GM06990 (cell line): ENCODE results near the gene RNF103.
"Not testable (repeated sequence)": the region's sequence is repeated elsewhere in the genome, so short reads cannot be mapped to it uniquely, and the experiment has no call there.

Experiments
- DNase-seq: peaks from one replicate; pipeline ENCODE4 v3.0.0-alpha.2; 2011; ENCODE audit not compliant: insufficient read length; ENCODE audit errors: extremely low read depth
- H3K27me3 ChIP-seq: replicated peaks from 2 replicates; pipeline ENCODE4 v1.6.0; 2011; ENCODE audit warnings: low read length; ENCODE audit not compliant: control insufficient read depth, insufficient read depth
- H3K36me3 ChIP-seq: 2 replicates; pipeline ENCODE4 v1.5.1; 2011; ENCODE audit warnings: low read length; ENCODE audit not compliant: control insufficient read depth, insufficient read depth
- H3K4me3 ChIP-seq: replicated peaks from 2 replicates; pipeline ENCODE4 v1.5.1; 2011; ENCODE audit warnings: low read depth, mild to moderate bottlenecking, control low read depth, low read length
- CTCF ChIP-seq: IDR thresholded peaks from 2 replicates; pipeline ENCODE4 v1.5.1; 2011; ENCODE audit warnings: low read length, control low read depth, mild to moderate bottlenecking, inconsistent platforms; ENCODE audit not compliant: insufficient read depth, poor library complexity, severe bottlenecking

Gene RNF103, protein sequence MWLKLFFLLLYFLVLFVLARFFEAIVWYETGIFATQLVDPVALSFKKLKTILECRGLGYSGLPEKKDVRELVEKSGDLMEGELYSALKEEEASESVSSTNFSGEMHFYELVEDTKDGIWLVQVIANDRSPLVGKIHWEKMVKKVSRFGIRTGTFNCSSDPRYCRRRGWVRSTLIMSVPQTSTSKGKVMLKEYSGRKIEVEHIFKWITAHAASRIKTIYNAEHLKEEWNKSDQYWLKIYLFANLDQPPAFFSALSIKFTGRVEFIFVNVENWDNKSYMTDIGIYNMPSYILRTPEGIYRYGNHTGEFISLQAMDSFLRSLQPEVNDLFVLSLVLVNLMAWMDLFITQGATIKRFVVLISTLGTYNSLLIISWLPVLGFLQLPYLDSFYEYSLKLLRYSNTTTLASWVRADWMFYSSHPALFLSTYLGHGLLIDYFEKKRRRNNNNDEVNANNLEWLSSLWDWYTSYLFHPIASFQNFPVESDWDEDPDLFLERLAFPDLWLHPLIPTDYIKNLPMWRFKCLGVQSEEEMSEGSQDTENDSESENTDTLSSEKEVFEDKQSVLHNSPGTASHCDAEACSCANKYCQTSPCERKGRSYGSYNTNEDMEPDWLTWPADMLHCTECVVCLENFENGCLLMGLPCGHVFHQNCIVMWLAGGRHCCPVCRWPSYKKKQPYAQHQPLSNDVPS

DNA sequence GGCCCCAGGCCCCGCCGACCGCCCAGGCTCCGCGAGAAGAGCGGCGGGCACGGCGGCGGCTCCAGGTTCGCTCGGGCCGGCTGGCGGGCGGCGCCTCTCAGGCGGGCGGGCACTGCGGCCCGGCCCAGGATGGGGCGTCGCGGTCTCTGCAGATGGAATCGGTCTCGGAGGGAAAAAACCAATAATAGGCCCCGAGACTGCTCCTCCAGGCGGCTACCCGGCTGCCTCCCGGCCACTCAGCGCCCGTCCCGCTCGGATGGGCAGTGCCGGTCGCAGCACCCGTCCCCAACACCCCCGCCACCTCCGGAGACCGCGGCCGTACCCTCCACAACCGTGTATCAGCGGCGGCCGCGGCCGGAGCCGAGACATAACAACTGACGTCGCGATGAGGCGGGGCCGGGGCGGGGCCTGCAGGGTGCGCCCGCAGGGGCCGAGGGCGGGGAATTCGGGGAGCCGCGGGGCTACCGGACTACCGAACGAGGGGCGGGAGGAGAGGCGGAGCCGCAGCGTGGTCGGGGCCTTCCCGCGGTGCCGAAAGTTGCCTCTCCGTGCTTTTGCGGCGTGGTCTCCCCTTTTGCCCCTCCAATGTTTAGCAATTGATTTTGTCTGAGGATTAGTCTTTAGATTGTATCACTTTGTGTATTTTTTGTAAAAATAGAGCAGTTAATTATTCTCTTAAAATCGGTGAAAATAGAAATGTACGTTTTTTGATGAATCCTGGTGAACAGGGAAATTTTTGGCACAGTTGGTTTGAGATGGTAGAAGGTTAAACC is at the start of gene RNF103:
Gene RNF103 (minus strand): TSS at position 372 of the 773 bp plus-strand sequence. CDS start 979 bp downstream, outside the sequence.
- peak; percentile 93 for DNase-seq
- no peaks in the 10 kb centered on the region; the same call in 1 of the 2 replicates for H3K36me3 ChIP-seq
- peak within 1 kb of the TSS; percentile 89 for H3K4me3 ChIP-seq
- no peak for TF ChIP-seq CTCF
- H3K27me3 ChIP-seq = no peaks in the 10 kb centered on the region

GRCh38 chr2:86673011-86673410 is 49.3 kb upstream of the RNF103 start:
- DNase-seq = no peak
- H3K27me3 ChIP-seq = no peaks in the 10 kb centered on the region
- TF ChIP-seq CTCF = no peak
- no peaks in the 10 kb centered on the region for H3K36me3 ChIP-seq
- H3K4me3 ChIP-seq = no peak overlapping the region

- H3K4me3 ChIP-seq = no peak overlapping the region
- no peak for TF ChIP-seq CTCF
- no peak for DNase-seq
- H3K36me3 ChIP-seq = no peaks in the 10 kb centered on the region
- no peaks in the 10 kb centered on the region for H3K27me3 ChIP-seq
Observed at GRCh38 chr2:86672027-86672545, 48.4 kb upstream of the RNF103 start.

GRCh38 chr2:86671337-86671981 is 47.8 kb upstream of the RNF103 start:
- no peaks in the 10 kb centered on the region for H3K27me3 ChIP-seq
- H3K4me3 ChIP-seq = no peak overlapping the region
- H3K36me3 ChIP-seq = no peaks in the 10 kb centered on the region
- no peak for DNase-seq
- TF ChIP-seq CTCF = no peak

DNA sequence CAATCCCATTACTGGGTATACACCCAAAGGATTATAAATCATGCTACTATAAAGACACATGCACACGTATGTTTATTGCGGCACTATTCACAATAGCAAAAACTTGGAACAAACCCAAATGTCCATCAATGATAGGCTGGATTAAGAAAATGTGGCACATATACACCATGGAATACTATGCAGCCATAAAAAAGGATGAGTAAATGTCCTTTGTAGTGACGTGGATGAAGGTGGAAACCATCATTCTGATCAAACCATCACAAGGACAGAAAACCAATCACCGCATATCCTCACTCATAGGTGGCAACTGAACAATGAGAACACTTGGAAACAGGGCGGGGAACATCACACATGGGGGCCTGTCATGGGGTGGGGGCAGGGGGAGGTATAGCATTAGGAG is 45.7 kb upstream of the RNF103 start:
- H3K36me3 ChIP-seq, H3K4me3 ChIP-seq, DNase-seq, H3K27me3 ChIP-seq: not testable (repeated sequence)
